PFSK-1 (cell line): ENCODE measurements around the gene LOXL1.

ENCODE experiments used
- FOXP2 ChIP-seq: optimal IDR thresholded peaks from 2 replicates; pipeline ENCODE3; 2011; ENCODE audit warnings: borderline replicate concordance, control low read depth, inconsistent platforms; ENCODE audit not compliant: insufficient read depth; ENCODE audit errors: extremely low read length, extremely low read depth
- POLR2AphosphoS5 ChIP-seq: IDR thresholded peaks from 2 replicates; pipeline ENCODE4 v1.6.1; 2012; ENCODE audit warnings: low read depth, mild to moderate bottlenecking, control low read depth, low read length, moderate library complexity
- REST ChIP-seq, 2 experiments: IDR thresholded peaks; 2 replicates each; pipeline versions ENCODE4 v1.6.1 to v1.8.0; 2011 to 2012; ENCODE audit warnings: low read depth in 2 of 2, low read length in 2 of 2, control low read depth in 1 of 2, inconsistent platforms in 1 of 2, mild to moderate bottlenecking in 1 of 2, moderate library complexity in 1 of 2; ENCODE audit not compliant: insufficient read depth in 1 of 2
- SIN3A ChIP-seq: IDR thresholded peaks from 2 replicates; pipeline ENCODE4 v1.6.1; 2012; ENCODE audit warnings: mild to moderate bottlenecking, low read length, moderate library complexity, borderline replicate concordance; ENCODE audit not compliant: insufficient read depth

GRCh38 chr15:73897441-73898261, 28.6 kb upstream of the LOXL1 start:
- no peak for TF ChIP-seq POLR2AphosphoS5
- no peak for TF ChIP-seq REST (IDR thresholded peaks at IDR 0.05; ENCODE audit: insufficient read depth in 1 of 2, low read depth in 2 of 2, low read length in 2 of 2)
- TF ChIP-seq SIN3A: no peak
- peak; percentile 51 for TF ChIP-seq FOXP2
